Mucosa of descending colon (tissue), 3 donors: Measurements from ENCODE around the gene TLE7. TPM values are rescaled to one million over a fixed set of nuclear protein-coding genes. Genes with fewer than 3 reads are reported as not detected.
A peak's percentile ranks its signal among the peaks of the same experiment; 100 is the strongest.

Experiments
- ATAC-seq: fragments of 200-7000 bp; cut with Tn5 transposase; one replicate; pipeline ENCODE4 v1.9.1; 2020; ENCODE audit warnings: mild to moderate bottlenecking, moderate library complexity
- DNase-seq, 3 donors: peaks; one replicate each; pipeline ENCODE4 v3.0.0-alpha.2; 2020
- H3K36me3 ChIP-seq: fragments of 200-600 bp; one replicate; pipeline ENCODE4 v1.8.0; 2021; ENCODE audit warnings: low read depth, mild to moderate bottlenecking
- H3K4me1 ChIP-seq: fragments of 200-600 bp; one replicate; pipeline ENCODE4 v1.8.0; 2021; ENCODE audit warnings: low read depth, mild to moderate bottlenecking
- H3K4me3 ChIP-seq: fragments of 200-600 bp; one replicate; pipeline ENCODE4 v1.8.0; 2021; ENCODE audit warnings: mild to moderate bottlenecking
- H3K9me3 ChIP-seq: fragments of 200-600 bp; one replicate; pipeline ENCODE4 v1.8.0; 2021; ENCODE audit warnings: mild to moderate bottlenecking
- intact Hi-C, 2 donors: fragments of 100-400 bp; cut with DNase I in 1 of 2; cut with micrococcal nuclease in 1 of 2; formaldehyde crosslinking; loops; one replicate each; pipeline versions ENCODE4 v1.11.0 to v1.11.1; 2022; cut with DNase I, micrococcal nuclease
- total RNA-seq, 3 donors: library from RNA; stranded (reverse); fragmentation: NEBNext Ultra II Directional in 2 of 3; extraction: Animal tissue kit (Norgen Biotek cat#: 25700) in 2 of 3; gene quantifications; one replicate each; pipeline versions ENCODE4 v1.2.1 to v1.2.4, GENCODE V29; 2021 to 2023
- TF ChIP-seq, protein P1 (sequence below): fragments of 200-600 bp; IDR thresholded peaks from one replicate; pipeline ENCODE4 v1.8.0; 2022; ENCODE audit warnings: antibody characterized with exemption, mild to moderate bottlenecking
- donor health status: DM: no; HTN: no; CAD: no; lungs with moderate emphysema.
- donor health status: DM: no; HTN: no; CAD: no.
- donor health status: DM: no; HTN: yes; CAD: no.

Gene TLE7
- total RNA-seq, 3 donors from 2014 or later, result not detected

DNA sequence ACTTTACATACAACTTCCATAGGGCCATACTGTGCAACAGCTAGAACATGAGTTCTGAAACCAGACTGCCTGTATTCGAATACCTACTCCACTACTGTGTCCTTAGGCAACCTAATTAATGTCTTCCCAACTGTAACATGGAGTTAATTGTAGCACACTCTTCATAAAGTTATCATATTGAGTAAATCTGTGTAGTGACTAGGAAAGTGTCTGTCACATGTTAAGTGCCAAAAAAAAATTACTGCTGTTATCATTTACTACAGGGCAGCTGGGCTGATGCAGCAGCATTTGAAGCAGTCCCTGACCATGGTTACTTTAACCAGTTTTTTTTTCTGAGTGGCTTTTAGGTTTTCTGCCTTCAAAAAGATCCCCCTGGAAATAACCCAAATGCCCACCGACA is 31.1 kb upstream of the TLE7 start:
- H3K4me1 ChIP-seq, result no peaks in the 10 kb centered on the region
- TF ChIP-seq, protein P1, sequence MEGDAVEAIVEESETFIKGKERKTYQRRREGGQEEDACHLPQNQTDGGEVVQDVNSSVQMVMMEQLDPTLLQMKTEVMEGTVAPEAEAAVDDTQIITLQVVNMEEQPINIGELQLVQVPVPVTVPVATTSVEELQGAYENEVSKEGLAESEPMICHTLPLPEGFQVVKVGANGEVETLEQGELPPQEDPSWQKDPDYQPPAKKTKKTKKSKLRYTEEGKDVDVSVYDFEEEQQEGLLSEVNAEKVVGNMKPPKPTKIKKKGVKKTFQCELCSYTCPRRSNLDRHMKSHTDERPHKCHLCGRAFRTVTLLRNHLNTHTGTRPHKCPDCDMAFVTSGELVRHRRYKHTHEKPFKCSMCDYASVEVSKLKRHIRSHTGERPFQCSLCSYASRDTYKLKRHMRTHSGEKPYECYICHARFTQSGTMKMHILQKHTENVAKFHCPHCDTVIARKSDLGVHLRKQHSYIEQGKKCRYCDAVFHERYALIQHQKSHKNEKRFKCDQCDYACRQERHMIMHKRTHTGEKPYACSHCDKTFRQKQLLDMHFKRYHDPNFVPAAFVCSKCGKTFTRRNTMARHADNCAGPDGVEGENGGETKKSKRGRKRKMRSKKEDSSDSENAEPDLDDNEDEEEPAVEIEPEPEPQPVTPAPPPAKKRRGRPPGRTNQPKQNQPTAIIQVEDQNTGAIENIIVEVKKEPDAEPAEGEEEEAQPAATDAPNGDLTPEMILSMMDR, result no peak
- no peaks in the 10 kb centered on the region for H3K9me3 ChIP-seq
- DNase-seq (no peak), ATAC-seq (no peak)
- H3K4me3 ChIP-seq, result no peak overlapping the region
- intact Hi-C loops, result no loop called here
- H3K36me3 ChIP-seq, result no peaks in the 10 kb centered on the region

DNA sequence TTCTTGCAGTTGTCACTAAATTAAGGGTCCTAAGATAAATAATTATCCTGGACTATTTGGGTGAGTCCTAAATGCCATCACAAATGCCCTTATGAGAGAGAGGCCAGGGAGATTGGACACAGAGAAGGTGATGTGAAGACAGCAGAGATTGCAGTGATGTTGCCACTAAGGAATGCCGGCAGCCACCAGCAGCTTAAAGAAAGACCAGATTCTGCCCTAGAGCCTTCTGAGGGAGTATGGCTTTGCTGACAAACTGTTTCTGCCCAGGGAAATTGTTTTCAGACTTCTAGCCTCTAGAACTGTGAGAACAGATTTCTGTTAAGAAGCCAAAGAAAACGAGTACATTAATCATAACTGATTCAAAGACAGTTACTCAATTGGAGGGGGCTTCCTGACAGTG is 30.2 kb upstream of the TLE7 start:
- no peaks in the 10 kb centered on the region for H3K9me3 ChIP-seq
- no peak for ATAC-seq
- H3K4me1 ChIP-seq, result no peaks in the 10 kb centered on the region
- H3K36me3 ChIP-seq, result no peaks in the 10 kb centered on the region
- no peak for DNase-seq
- no peak overlapping the region for H3K4me3 ChIP-seq
- intact Hi-C loops, result no loop called here
- TF ChIP-seq, protein P1, result no peak

DNA sequence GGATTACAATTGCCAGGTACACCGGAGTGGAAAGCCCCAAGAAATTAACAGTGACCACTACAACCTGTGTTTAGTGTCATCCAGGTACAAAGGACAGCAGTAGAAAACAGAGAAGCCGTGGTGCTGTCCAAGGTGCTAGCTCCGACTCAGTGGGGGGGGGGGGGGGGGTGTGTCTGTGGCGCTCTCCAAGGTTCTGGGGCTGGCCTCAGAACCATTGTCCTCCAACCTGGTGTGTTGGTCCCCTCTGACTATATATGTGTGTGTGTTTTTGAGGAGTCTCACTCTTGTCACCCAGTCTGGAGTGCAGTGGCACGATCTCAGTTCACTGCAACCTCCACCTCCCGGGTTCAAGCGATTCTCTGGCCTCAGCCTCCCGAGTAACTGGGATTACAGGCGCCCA is 26.0 kb upstream of the TLE7 start:
- ATAC-seq, result peak; percentile 54
- Histone ChIP-seq H3K4me1 (no peaks in the 10 kb centered on the region), H3K9me3 (no peaks in the 10 kb centered on the region), H3K36me3 (no peaks in the 10 kb centered on the region), H3K4me3 (no peak overlapping the region)
- intact Hi-C loops, result no loop called here
- peak in 2 of 3 donors; percentile 41 for DNase-seq
- TF ChIP-seq, protein P1, result no peak

DNA sequence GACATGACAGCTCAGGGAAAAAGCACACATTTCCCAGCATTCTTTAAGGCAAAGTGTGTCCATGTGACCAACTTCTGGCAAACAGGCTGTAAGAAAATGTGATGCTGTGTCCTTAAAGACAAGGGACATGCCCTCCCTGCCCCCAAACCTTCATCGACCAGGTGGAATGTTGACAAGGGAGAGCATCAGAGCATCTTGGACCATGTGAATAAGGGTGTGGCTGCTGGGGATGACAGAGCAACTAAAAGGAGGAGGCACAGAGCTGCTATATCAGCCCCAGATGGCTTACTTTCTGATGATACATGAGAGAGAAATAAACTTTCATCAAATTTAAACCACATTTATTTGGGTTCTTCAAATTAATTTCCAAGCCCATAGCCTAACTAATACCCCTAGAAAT is 22.4 kb upstream of the TLE7 start:
- TF ChIP-seq, protein P1, result no peak
- intact Hi-C loops, result no loop called here

DNA sequence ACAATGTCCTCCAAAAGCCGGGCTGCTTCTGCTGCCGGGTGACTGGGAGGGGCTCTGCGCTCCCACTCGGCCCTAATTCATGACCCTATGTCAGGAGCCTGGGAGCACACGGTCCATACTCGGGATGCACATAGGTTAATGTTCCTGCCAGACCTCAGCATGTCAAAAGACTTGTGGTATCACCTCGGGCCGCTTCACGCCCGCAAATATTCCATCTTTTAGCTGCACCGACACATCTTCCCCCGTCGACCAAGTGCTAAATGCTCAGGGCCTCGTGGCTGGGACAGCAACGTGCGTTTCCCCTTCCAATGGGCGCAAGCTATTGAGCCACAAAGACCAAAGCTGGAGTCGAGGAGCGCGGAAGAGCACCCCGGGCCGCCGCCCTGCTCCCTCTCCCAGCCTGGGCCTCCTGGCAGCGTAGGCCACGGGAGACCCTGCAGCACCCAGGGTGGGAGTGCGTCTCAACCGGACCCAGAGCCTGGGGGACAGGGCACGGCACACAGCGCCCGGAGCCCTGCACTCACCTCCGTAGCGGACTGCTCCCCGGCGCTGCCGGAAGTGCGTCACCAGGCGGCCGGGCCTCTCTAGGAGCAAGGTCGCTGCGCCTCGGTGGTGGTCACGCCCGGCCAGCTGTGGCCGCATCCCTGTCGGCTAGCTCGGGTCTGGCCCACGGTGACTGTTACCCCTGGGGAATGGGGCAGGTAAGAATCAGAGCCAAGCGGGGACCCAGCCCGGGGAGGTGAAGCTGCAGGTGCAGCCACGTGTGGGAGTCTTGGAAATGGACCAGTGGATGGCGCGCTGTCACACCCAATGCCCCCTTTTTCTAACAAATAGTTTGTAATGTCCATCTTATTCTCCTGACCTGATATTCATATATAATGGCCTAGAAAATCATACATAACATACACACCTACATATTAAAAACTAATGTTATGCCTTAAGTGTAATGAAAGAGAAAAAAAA is 20.1 kb upstream of the TLE7 start, which contains the start of gene ZNF23:
TSS of gene ZNF23 (minus strand) at position 562 of the 963 bp plus-strand sequence. CDS start 5,451 bp downstream, outside the sequence.
- TF ChIP-seq, protein P1, result no peak
- intact Hi-C loops, result no loop called here

More for the DNA sequence above, 22.4 kb upstream of the TLE7 start:
- ATAC-seq (no peak), DNase-seq (no peak)
- no peak overlapping the region for H3K4me3 ChIP-seq
- H3K9me3 ChIP-seq, result no peaks in the 10 kb centered on the region
- H3K4me1 ChIP-seq, result peaks cover 9% of the 10 kb centered on the region
- H3K36me3 ChIP-seq, result no peaks in the 10 kb centered on the region

More for the DNA sequence above, 20.1 kb upstream of the TLE7 start, which contains the start of gene ZNF23:
- Histone ChIP-seq H3K4me3 (peak within 1 kb of the TSS; percentile 94), H3K36me3 (no peaks in the 10 kb centered on the region), H3K4me1 (peaks cover 9% of the 10 kb centered on the region), H3K9me3 (no peaks in the 10 kb centered on the region)
- DNase-seq (peak; percentile 85 to 92 (median 91)), ATAC-seq (peak; percentile 100)
